Measurements from ENCODE around the gene SKIC3.

Gene SKIC3

DNA sequence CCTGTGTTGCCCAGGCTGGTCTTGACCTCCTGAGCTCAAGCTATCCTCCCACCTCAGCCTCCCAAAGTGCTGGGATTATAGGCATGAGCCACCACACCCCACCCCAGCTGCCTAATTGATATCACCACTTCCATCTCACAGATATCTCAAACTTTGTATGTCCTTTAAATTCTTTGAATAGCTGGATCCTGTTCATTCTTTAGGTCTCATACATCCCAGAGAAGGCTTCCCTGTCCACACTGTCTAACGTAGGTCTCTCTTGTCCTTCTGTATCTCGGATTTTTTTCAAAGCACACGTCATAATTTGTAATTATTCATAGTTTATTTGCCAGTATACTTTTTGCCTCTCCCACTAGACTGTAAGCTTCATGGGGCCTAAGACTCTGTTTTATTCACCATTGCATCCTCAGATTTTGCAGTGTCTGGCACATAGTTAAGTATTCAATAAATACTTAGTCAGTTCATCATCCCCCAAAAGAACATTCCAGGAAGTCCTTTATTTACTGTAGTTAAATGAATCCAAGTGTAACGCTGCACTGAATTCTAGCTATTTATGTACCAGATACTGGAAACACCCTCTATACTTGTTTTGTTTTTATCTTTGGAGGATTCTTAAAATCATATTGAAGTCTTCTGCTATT lies 10.6 kb upstream of the SKIC3 start:
- H3K4me3 ChIP-seq (ENCODE audit: insufficient read depth, low read length, poor library complexity, severe bottlenecking), result no peak overlapping the region
- no peak overlapping the region for H2AFZ ChIP-seq (ENCODE audit: low read depth, low read length, severe bottlenecking)
- H4K20me1 ChIP-seq (ENCODE audit: low read depth, low read length), result no peaks in the 10 kb centered on the region
- no peaks in the 10 kb centered on the region for H3K79me2 ChIP-seq (ENCODE audit: insufficient read depth, low read length)
- no peaks in the 10 kb centered on the region for H3K9me3 ChIP-seq (ENCODE audit: insufficient read depth, low read length)
- no peak overlapping the region for H3K27ac ChIP-seq (ENCODE audit: low read depth, low read length)
- no peaks in the 10 kb centered on the region for H3F3A ChIP-seq (ENCODE audit: insufficient read depth)
- no peaks in the 10 kb centered on the region for H3K27me3 ChIP-seq (ENCODE audit: low read length)
- no peak for TF ChIP-seq EZH2phosphoT487 (conservative IDR thresholded peaks at IDR 0.05; ENCODE audit: low read length)
- TF ChIP-seq, protein P1, sequence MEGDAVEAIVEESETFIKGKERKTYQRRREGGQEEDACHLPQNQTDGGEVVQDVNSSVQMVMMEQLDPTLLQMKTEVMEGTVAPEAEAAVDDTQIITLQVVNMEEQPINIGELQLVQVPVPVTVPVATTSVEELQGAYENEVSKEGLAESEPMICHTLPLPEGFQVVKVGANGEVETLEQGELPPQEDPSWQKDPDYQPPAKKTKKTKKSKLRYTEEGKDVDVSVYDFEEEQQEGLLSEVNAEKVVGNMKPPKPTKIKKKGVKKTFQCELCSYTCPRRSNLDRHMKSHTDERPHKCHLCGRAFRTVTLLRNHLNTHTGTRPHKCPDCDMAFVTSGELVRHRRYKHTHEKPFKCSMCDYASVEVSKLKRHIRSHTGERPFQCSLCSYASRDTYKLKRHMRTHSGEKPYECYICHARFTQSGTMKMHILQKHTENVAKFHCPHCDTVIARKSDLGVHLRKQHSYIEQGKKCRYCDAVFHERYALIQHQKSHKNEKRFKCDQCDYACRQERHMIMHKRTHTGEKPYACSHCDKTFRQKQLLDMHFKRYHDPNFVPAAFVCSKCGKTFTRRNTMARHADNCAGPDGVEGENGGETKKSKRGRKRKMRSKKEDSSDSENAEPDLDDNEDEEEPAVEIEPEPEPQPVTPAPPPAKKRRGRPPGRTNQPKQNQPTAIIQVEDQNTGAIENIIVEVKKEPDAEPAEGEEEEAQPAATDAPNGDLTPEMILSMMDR (IDR thresholded peaks at IDR 0.05; ENCODE audit: insufficient read depth, low read length, poor library complexity, severe bottlenecking), result no peak
- no peaks in the 10 kb centered on the region for H3K9me2 ChIP-seq (replicated peaks; ENCODE audit: insufficient read depth, low read length)
- no peaks in the 10 kb centered on the region for H3K36me3 ChIP-seq (ENCODE audit: low read length)
- no peak overlapping the region for H3K4me2 ChIP-seq (ENCODE audit: low read depth, low read length, poor library complexity, severe bottlenecking)
- no peak overlapping the region for H3K9ac ChIP-seq (ENCODE audit: low read length)

DNA sequence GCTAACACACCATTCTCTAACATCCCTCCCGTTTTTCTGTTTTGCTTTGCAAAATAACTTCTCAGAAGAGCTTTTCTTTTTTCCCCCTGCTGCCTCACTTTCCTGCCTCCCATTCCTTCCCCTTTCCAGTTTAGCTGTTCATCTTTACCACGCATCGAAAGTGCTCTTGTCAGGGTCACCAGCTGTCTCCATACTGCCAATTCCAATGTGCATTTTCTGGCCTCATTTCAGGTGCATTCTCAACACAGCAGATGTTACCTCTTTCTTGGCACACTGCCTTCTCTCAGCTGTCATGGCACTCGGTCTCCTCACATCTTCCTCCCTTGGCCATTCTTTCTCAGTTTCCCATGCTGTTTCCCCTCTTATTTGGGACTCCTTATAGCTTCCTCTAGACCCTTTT lies 9.7 kb upstream of the SKIC3 start:
- no peak overlapping the region for H3K4me2 ChIP-seq (ENCODE audit: low read depth, low read length, poor library complexity, severe bottlenecking)
- TF ChIP-seq, protein P1 (IDR thresholded peaks at IDR 0.05; ENCODE audit: insufficient read depth, low read length, poor library complexity, severe bottlenecking), result no peak
- TF ChIP-seq EZH2phosphoT487 (conservative IDR thresholded peaks at IDR 0.05; ENCODE audit: low read length), result no peak
- no peak overlapping the region for H2AFZ ChIP-seq (ENCODE audit: low read depth, low read length, severe bottlenecking)
- H3K9ac ChIP-seq (ENCODE audit: low read length), result no peak overlapping the region
- H3K9me2 ChIP-seq (replicated peaks; ENCODE audit: insufficient read depth, low read length), result no peaks in the 10 kb centered on the region
- H3F3A ChIP-seq (ENCODE audit: insufficient read depth), result no peaks in the 10 kb centered on the region
- no peaks in the 10 kb centered on the region for H4K20me1 ChIP-seq (ENCODE audit: low read depth, low read length)
- H3K9me3 ChIP-seq (ENCODE audit: insufficient read depth, low read length), result no peaks in the 10 kb centered on the region
- no peaks in the 10 kb centered on the region for H3K79me2 ChIP-seq (ENCODE audit: insufficient read depth, low read length)
- no peak overlapping the region for H3K4me3 ChIP-seq (ENCODE audit: insufficient read depth, low read length, poor library complexity, severe bottlenecking)
- H3K36me3 ChIP-seq (ENCODE audit: low read length), result no peaks in the 10 kb centered on the region
- H3K27me3 ChIP-seq (ENCODE audit: low read length), result no peaks in the 10 kb centered on the region
- H3K27ac ChIP-seq (ENCODE audit: low read depth, low read length), result no peak overlapping the region

DNA sequence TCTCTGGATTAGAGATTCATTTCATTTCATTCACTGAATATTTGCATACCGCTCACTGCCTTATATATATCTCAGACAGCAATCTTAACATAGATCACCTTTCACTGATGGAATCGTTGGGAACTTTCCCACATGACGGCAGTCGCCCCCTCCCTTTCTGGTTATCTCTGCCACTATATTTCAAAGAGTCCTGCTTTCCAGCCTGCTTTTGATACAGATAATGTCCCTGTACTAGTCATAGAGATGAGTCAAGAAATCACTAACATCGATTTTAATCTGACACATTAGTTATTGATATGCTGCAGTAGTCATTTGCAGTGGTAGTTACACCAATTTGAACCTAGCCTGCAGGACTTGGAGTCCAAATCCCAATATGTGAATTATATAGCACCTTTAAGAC lies 8.6 kb upstream of the SKIC3 start:
- TF ChIP-seq, protein P1 (IDR thresholded peaks at IDR 0.05; ENCODE audit: insufficient read depth, low read length, poor library complexity, severe bottlenecking), result no peak
- no peak for TF ChIP-seq EZH2phosphoT487 (conservative IDR thresholded peaks at IDR 0.05; ENCODE audit: low read length)
- H3K9me2 ChIP-seq (replicated peaks; ENCODE audit: insufficient read depth, low read length), result no peaks in the 10 kb centered on the region

More for the DNA sequence above, 8.6 kb upstream of the SKIC3 start:
- Histone ChIP-seq H3K9me3 (ENCODE audit: insufficient read depth, low read length) (no peaks in the 10 kb centered on the region), H2AFZ (ENCODE audit: low read depth, low read length, severe bottlenecking) (no peak overlapping the region), H3K36me3 (ENCODE audit: low read length) (no peaks in the 10 kb centered on the region), H3K27ac (ENCODE audit: low read depth, low read length) (no peak overlapping the region), H3K4me3 (ENCODE audit: insufficient read depth, low read length, poor library complexity, severe bottlenecking) (no peak overlapping the region), H3K27me3 (ENCODE audit: low read length) (no peaks in the 10 kb centered on the region), H3F3A (ENCODE audit: insufficient read depth) (no peaks in the 10 kb centered on the region), H4K20me1 (ENCODE audit: low read depth, low read length) (no peaks in the 10 kb centered on the region), H3K9ac (ENCODE audit: low read length) (no peak overlapping the region), H3K79me2 (ENCODE audit: insufficient read depth, low read length) (no peaks in the 10 kb centered on the region), H3K4me2 (ENCODE audit: low read depth, low read length, poor library complexity, severe bottlenecking) (no peak overlapping the region)
